ENCODE results near the gene HPGD.

DNA sequence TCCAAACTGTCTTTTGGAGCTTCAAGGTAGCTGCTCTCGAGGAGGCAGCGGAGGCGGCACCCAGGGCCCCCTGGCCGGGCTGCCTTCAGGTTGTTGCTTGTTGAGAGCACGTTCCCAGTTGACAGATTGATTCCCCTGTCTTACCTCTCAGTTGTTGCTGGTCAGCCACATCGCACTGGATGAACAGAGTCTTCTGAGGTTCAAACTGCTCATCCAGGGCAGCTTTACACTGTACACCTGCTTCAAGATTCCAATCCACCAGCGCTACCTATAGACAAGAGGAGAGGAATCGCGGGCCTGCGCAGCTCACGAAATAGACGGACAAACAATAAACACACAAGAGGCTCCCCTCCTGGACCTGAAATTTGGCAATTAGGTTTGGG is 497 bp downstream of the HPGD start:
- TF ChIP-seq, protein P1, sequence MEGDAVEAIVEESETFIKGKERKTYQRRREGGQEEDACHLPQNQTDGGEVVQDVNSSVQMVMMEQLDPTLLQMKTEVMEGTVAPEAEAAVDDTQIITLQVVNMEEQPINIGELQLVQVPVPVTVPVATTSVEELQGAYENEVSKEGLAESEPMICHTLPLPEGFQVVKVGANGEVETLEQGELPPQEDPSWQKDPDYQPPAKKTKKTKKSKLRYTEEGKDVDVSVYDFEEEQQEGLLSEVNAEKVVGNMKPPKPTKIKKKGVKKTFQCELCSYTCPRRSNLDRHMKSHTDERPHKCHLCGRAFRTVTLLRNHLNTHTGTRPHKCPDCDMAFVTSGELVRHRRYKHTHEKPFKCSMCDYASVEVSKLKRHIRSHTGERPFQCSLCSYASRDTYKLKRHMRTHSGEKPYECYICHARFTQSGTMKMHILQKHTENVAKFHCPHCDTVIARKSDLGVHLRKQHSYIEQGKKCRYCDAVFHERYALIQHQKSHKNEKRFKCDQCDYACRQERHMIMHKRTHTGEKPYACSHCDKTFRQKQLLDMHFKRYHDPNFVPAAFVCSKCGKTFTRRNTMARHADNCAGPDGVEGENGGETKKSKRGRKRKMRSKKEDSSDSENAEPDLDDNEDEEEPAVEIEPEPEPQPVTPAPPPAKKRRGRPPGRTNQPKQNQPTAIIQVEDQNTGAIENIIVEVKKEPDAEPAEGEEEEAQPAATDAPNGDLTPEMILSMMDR (IDR thresholded peaks at IDR 0.05) = no peak
- TF ChIP-seq POLR2A (IDR thresholded peaks at IDR 0.05; ENCODE audit: low read depth) (no peak), POLR2AphosphoS5 (IDR thresholded peaks at IDR 0.05) (no peak), EP300 (IDR thresholded peaks at IDR 0.05) (no peak)
